C4-2B (cell line): Measurements from ENCODE around the gene PHACTR1.

Source experiments
- CTCF ChIP-seq: fragments of 450-650 bp; conservative IDR thresholded peaks from 2 replicates; pipeline ENCODE4 v1.5.1; 2017; ENCODE audit warnings: mild to moderate bottlenecking
- ZFX ChIP-seq: fragments of 450-650 bp; IDR thresholded peaks from 2 replicates; pipeline ENCODE4 v1.6.1; 2017

GRCh38 chr6:12804952-12805645, 88.5 kb downstream of the PHACTR1 start:
- TF ChIP-seq CTCF (no peak), ZFX (no peak)
